Fibroblast of the aortic adventitia (primary cell): ENCODE measurements around the gene PITPNB. TPM values are rescaled to one million over a fixed set of nuclear protein-coding genes. Genes with fewer than 3 reads are reported as not detected.

Source experiments
- DNase-seq: peaks from one replicate; pipeline ENCODE4 v3.0.0-alpha.2; 2010; ENCODE audit warnings: low read depth
- H3K4me3 ChIP-seq: 2 replicates; pipeline ENCODE4 v1.5.1; 2011; ENCODE audit warnings: low read depth, mild to moderate bottlenecking, control low read depth, low read length, moderate library complexity
- total RNA-seq: library from RNA; depleted of rRNA; stranded (reverse); fragments of >200 nt; gene quantifications from 2 replicates; pipeline ENCODE4 v1.2.3, GENCODE V29; 2012; ENCODE audit warnings: low replicate concordance
- TF ChIP-seq, protein P1 (sequence below): IDR thresholded peaks from 2 replicates; pipeline ENCODE4 v1.5.1; 2011; ENCODE audit warnings: mild to moderate bottlenecking, low read length, control low read depth, inconsistent platforms; ENCODE audit not compliant: insufficient read depth

Gene PITPNB
- total RNA-seq, 1 donor = 26.8 TPM

DNA sequence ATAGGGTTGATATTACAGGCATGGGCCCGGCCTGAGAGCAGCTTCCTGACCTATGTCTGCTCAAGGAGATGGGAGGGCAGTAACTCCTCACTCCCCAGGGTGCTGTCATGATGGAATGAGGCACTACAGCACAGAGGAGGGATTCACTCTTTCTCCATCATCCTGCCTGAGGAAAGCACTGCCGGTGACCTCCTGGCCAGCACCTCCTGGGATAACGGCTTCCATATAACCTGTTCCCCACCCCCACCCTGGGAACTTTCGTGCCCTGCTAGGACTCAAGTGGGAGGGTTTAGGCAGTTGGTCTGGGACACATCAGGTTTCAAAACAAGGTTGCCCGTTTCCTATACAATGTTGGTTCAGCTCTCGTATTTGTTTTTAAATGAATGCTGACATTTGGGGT lies 74.8 kb downstream of the PITPNB start:
- DNase-seq = no peak
- no peak overlapping the region for H3K4me3 ChIP-seq
- TF ChIP-seq, protein P1, sequence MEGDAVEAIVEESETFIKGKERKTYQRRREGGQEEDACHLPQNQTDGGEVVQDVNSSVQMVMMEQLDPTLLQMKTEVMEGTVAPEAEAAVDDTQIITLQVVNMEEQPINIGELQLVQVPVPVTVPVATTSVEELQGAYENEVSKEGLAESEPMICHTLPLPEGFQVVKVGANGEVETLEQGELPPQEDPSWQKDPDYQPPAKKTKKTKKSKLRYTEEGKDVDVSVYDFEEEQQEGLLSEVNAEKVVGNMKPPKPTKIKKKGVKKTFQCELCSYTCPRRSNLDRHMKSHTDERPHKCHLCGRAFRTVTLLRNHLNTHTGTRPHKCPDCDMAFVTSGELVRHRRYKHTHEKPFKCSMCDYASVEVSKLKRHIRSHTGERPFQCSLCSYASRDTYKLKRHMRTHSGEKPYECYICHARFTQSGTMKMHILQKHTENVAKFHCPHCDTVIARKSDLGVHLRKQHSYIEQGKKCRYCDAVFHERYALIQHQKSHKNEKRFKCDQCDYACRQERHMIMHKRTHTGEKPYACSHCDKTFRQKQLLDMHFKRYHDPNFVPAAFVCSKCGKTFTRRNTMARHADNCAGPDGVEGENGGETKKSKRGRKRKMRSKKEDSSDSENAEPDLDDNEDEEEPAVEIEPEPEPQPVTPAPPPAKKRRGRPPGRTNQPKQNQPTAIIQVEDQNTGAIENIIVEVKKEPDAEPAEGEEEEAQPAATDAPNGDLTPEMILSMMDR = no peak

DNA sequence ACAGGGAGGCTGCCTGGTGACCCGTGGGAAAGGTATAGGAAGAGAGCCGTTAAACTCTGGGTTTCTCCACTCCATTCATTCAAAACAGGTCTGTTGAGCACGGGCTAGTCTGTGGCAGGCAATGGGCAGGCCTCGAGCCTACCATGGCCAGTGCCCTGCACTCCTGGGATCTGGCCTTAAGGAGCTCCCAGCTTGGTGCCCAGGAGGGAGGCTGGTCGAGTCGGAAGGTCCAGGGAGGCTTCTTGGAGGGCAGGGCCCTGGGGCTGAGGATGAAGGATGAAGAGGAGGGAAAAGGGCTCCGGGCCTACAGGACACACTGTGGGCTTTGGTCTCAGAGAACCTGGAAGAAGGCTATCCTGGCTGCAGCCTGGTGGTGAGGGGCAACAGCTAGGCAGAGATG lies 75.6 kb downstream of the PITPNB start:
- TF ChIP-seq, protein P1 = no peak
- H3K4me3 ChIP-seq = no peak overlapping the region
- DNase-seq = no peak

DNA sequence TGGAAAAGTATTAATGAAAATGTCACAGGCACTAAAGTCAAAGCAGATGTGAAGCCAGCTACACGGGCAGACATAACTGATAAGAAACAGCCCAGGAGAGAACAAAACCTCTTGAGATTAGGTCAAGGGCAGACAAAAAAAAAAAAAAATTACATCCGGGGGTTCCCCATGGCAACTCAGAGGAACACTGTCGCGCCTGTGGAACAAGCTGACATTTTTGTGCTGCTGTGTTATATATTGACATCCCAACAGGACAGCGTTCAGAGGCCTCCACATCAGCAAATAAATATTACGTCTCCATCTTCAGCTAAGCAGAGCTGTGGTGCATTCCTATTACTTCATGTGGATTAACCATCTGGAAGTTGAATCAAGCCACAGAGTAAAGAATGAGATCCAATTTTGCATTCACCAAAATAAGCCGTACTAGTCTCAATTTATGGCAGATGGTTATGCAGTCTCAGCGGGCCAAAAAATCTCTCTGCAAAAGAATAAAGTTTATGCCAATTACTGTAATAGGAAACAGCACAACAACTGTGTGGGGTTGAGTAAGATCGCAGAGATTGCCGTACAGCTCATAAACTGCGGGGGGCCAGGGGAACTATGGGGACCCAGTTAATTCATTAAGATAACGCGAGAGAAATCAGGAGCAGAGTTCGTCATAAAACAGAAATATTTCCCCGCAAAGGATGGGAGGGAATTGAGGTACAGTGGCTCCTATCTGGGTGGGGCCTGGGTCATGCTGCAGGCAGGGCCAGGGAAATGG lies 76.2 kb downstream of the PITPNB start:
- DNase-seq = peak; percentile 57
- no peak overlapping the region for H3K4me3 ChIP-seq
- TF ChIP-seq, protein P1 = no peak

DNA sequence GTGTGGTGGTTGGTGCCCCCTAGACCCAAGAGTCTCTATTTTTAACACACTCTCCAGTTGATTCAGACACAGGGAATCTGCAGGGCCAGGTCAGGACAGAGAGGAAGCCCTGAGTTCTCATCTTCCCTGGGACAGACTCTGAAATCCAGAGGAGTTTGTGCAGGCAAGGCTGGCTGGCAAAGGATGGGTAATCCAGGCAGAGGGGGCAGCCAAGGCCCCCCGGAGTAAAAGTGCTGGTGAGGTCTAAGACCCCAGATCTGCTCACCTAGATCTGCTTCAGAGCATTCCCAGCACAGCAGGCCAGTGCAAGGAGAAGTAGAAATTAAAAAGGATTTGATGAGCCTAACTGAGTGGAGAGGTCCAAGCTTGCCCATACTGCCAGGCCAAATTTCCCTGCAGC lies 76.9 kb downstream of the PITPNB start:
- TF ChIP-seq, protein P1 = no peak
- DNase-seq = no peak
- H3K4me3 ChIP-seq = no peak overlapping the region

DNA sequence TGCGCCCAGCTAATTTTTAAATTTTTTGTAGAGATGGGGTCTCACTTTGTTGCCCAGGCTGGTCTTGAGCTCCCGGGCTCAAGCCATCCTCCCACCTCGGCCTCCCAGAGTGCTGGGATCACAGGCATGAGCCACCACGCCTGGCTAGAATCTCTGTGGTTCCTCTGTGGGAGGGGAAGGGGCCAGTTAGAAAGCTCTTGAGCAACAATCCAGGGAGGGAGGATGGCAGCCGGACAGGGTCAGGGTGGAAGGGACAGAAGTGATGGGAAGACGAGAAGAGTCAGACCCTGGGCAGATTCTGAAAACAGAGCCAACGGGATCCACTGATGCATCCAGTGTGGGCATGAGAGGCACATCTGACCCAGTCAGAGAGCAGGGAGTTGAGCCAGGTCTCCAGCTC lies 78.6 kb downstream of the PITPNB start:
- H3K4me3 ChIP-seq = no peak overlapping the region
- no peak for DNase-seq
- TF ChIP-seq, protein P1 = no peak

DNA sequence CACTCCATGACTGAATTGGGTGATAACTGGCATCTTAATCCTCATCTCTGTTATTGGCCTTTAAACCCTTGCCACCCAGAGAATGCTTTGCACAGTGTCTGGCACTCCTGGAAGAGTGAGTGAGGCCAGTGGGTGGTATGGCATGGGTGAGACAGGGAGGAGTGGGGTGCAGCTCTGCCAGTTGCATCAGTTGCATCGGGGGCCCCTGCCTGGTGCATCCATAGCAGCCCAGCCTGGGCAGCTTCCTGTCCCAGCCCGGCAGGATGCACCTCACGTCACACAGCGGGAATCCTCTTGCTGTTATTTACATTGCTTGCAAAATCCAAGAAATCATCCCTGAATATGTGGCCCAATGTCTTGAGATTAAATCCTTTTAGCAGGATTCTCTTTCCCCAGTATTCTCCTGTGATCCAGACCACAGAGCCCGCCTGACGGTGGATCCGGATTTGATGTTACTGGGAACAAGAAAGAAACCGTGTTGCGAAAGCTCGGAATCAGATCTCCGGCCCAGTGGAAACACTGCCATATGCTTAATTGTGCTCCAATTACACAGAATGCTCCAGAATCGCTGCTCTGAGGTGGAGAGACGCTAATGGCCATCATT lies 79.9 kb downstream of the PITPNB start:
- TF ChIP-seq, protein P1 = no peak
- H3K4me3 ChIP-seq = no peak overlapping the region
- DNase-seq = no peak
